ENCODE data around the gene MYF6.

GRCh38 chr12:80749456-80749855 lies 42.0 kb downstream of the MYF6 start:
- no peak for TF ChIP-seq CTCF (IDR thresholded peaks at IDR 0.05)
- no peak for TF ChIP-seq POLR2AphosphoS5 (IDR thresholded peaks at IDR 0.05)
- TF ChIP-seq POLR2A (IDR thresholded peaks at IDR 0.05) = no peak

All from breast epithelium (tissue), 3 donors.